ENCODE measurements around the gene BCAS1.

The BCAS1 gene

GRCh38 chr20:54044156-54044555 lies 26.2 kb downstream of the BCAS1 start:
- no peak for DNase-seq

GRCh38 chr20:54043076-54043967 lies 27.1 kb downstream of the BCAS1 start:
- DNase-seq = no peak

DNA sequence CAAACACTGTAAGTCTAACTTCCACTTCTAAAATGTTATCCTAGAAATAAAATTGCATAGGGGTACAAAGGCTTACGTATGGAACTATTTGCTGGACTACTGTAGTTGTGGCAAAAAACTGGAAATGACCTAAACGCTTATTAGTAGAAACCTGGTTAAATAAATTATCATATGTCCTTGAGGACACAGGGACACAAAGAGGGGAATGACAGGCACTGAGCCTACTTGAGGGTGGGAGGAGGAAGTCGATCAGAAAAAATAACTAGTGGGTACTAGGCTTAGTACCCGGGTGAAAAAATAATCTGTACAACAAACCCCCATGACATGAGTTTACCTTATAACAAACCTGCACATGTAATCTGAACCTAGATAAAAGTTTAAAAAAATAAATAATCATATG lies 28.4 kb downstream of the BCAS1 start:
- DNase-seq = no peak

DNA sequence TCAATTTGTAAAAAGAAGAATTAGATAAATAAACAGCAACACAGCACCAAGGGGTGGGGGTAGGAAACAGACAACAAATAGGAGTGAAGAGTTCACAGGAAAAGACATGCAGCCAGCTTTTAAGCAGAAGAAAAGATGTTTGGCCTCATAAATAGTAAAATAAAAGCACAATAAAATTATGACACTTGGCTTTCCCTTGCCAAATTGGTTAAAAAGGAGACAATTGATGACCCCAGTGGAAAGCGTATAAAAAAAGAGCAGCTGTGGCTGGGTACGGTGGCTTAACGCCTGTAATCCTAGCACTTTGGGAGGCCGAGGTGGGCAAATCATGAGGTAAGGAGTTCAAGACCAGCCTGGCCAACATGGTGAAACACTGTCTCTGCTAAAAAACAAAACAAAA lies 29.1 kb downstream of the BCAS1 start:
- no peak for DNase-seq

- DNase-seq = no peak
These were observed 29.9 kb downstream of the BCAS1 start for GRCh38 chr20:54040531-54040930.

- DNase-seq = no peak
These were observed 31.4 kb downstream of the BCAS1 start for GRCh38 chr20:54038961-54039360.

GRCh38 chr20:54037525-54037924 lies 32.9 kb downstream of the BCAS1 start:
- DNase-seq = no peak

GRCh38 chr20:54029643-54030042 lies 40.8 kb downstream of the BCAS1 start:
- no peak for DNase-seq

- no peak for DNase-seq
These were observed 41.2 kb downstream of the BCAS1 start for GRCh38 chr20:54029176-54029575.

DNA sequence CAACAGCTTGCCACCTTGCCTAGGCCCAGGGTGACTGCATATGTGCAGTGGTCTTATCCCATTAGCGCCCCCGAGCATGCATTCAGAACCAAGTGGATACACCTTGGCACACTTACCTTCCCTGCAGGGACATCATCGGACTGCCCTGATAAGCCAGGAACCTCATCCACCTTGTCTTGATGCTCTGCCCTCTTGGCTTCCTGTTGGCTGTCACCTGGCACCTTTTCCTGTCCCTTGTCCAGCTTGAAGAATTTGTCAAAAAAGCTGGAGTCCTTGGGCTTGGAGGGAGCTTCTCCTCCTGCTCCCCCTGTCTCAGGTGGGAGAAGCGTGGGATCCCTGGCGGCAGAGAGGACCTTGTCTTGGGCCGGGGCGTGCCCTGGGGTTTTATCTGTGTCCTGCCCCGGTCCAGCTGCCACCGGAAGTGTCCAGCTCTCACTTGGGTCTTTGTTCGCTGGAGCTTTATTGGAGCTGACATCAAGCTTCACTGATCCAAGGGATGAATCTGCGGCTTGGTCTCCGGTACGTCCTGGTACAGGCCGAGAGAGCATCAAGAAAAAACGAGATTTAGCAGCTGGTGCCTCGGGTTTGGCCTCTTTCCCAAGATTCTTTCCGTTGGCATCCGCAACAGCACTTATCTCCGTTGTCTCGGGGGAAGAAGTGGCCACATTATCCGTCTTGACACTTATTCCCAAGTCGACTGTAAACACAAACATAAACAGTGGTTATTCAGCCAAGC lies 42.0 kb downstream of the BCAS1 start:
- DNase-seq = no peak

- no peak for DNase-seq
These were observed 42.7 kb downstream of the BCAS1 start for GRCh38 chr20:54027704-54028103.

- no peak for DNase-seq
These were observed 43.9 kb downstream of the BCAS1 start for GRCh38 chr20:54026295-54027064.

DNA sequence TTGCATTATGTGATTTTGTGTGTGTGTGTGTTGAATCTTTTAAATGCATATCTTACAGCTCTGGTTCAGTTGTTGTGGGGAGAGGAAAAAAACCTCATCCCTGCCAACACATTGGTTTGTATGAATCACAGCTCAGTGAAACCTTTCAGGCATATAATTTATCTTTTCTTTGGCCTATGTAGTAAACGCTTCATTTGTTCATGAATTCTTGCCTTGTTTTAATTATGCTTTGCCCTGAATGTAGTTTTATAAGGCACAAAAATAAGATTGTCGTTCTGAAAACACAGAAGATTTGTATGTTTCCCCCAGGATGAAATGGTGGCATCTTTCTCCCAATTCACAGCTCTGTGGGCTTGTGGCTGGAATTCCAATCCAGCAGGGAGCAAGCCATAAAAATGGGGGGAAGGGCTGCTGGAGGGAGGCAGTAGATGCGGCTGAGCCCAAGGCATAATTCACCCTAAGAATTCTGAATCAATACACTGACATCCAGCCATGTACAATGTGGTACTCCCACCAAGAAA lies 45.1 kb downstream of the BCAS1 start:
- no peak for DNase-seq

DNA sequence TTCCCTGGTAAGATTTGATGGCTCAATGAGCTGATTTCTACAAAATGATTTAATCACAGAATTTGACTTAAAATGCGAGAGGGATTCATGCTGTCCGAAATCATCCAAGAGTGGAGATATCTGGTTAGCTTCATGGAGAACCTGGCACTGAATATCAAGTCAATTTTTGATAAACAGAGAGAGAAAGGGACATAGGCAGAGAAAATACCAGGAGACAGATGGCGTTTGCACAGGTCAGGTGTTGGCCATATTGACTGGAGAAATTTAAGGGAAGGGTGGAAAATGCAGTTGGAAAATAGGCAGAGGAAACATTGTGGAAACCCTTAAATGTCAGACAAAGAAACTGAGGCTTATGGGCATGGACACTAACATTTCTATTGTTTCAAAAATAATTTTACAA lies 47.0 kb downstream of the BCAS1 start:
- no peak for DNase-seq

- DNase-seq = no peak
These were observed 48.8 kb downstream of the BCAS1 start for GRCh38 chr20:54021446-54022235.

DNA sequence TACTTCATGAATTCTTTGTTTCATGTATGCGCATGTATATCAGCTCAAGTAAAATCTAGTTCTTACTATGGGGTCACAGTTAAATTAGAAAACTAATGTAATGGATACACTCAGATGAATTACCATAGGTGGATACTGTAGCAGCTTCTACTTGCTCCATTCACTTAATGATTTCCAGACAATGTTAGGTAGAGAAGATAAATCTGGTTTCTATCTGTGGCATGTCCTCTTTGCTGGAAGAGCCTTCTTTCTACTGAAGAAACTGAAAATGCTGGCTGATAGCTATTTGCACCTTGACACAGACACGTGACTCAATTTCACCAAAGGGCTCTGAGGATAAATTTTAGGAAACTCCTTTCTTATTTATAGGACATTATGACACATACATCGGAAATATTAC lies 49.5 kb downstream of the BCAS1 start:
- DNase-seq = no peak

DNA sequence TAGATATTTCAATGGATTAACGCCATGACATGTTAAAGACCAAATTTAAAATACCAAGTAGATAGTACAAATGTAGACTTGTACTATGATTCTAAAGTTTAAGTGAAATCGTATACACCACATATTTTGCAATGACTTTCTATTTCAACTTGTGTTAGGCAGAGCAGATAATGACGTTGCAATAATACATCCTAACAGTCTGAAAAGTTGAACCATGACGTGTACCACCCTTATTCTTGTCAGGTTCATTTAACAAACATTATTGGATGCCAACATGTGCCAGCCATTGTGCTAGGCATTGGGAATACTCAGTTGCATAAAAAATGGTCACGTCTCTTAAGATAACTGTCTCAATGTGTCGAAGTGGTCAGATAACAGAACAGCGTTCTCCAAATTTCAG lies 50.0 kb downstream of the BCAS1 start:
- no peak for DNase-seq

GRCh38 chr20:54019585-54019984 lies 50.8 kb downstream of the BCAS1 start:
- no peak for DNase-seq

GRCh38 chr20:54019127-54019526 lies 51.3 kb downstream of the BCAS1 start:
- DNase-seq = no peak

GRCh38 chr20:54017846-54018245 lies 52.5 kb downstream of the BCAS1 start:
- DNase-seq = no peak

DNA sequence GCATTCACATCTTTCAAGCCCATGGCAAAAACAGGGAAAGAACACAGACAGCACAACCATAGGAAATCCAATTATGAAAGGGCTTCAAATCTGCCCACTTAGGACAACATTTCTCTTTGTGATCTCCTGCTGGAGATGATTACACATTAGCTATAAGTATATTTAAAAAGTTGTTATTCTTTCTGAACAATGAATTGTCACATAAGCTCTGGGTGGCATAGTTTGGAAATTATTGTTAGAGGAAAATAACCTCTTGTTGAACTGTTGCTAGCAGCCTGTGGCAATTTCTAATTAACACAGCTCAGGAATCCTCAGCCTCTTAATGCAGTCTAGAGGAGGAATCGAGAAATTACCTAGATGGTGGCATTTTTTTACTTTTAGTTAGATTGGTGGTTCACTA lies 54.9 kb downstream of the BCAS1 start:
- no peak for DNase-seq

GRCh38 chr20:54014293-54014926 lies 56.0 kb downstream of the BCAS1 start:
- DNase-seq = no peak
